ENCODE measurements around the gene TPPP2. TPM values are rescaled to one million over a fixed set of nuclear protein-coding genes. Genes with fewer than 3 reads are reported as not detected.
"Not testable (repeated sequence)": the region's sequence is repeated elsewhere in the genome, so short reads cannot be mapped to it uniquely, and the experiment has no call there.

Gene TPPP2
- total and polyA plus RNA-seq, 8 donors, result 0.23 to 0.59 (median 0.46) TPM; not detected in 5

GRCh38 chr14:21038441-21039422, 8.7 kb downstream of the TPPP2 start:
- no peak for TF ChIP-seq CTCF (IDR thresholded peaks at IDR 0.05)
- Histone ChIP-seq H3K9me3 (no peaks in the 10 kb centered on the region), H3K36me3 (no peaks in the 10 kb centered on the region), H3K4me1 (peaks cover 17 to 22% (median 20%) of the 10 kb centered on the region in 3 donors), H3K27me3 (no peaks in the 10 kb centered on the region), H3K4me3 (no peak overlapping the region), H3K27ac (peak overlapping the region; percentile 41 to 76 (median 57))
- FAIRE-seq (no peak), ATAC-seq (peak; percentile 87 to 91 (median 90)), DNase-seq (peak; percentile 77 to 94 (median 92))
- intact Hi-C loops (cut with DNase I), result no loop called here
- WGBS, 2 donors, result 6 to 7% methylated on average over 10 of the region's 10 CpGs

GRCh38 chr14:21039585-21040369, 9.8 kb downstream of the TPPP2 start:
- DNase-seq, result peak in 4 of 6 donors; percentile 50 to 64 (median 62)
- 25 to 29% methylated on average over 8 of the region's 8 CpGs for WGBS, 2 donors
- Histone ChIP-seq H3K27me3 (no peaks in the 10 kb centered on the region), H3K4me3 (no peak overlapping the region), H3K9me3 (no peaks in the 10 kb centered on the region), H3K27ac (peak overlapping the region; percentile 41 to 76 (median 57)), H3K36me3 (no peaks in the 10 kb centered on the region), H3K4me1 (peaks cover 18 to 31% (median 24%) of the 10 kb centered on the region in 3 donors)
- intact Hi-C loops (cut with DNase I), result no loop called here
- peak; percentile 66 to 79 (median 75) for ATAC-seq
- FAIRE-seq, result no peak
- peak in 3 of 4 donors; percentile 48 to 65 (median 57) for TF ChIP-seq CTCF (IDR thresholded peaks at IDR 0.05)

GRCh38 chr14:21040370-21040925, 10.4 kb downstream of the TPPP2 start:
- no peak for TF ChIP-seq CTCF (IDR thresholded peaks at IDR 0.05)
- Histone ChIP-seq H3K36me3 (no peaks in the 10 kb centered on the region), H3K27me3 (no peaks in the 10 kb centered on the region), H3K9me3 (no peaks in the 10 kb centered on the region), H3K27ac (no peak overlapping the region), H3K4me1 (peaks cover 18 to 31% (median 24%) of the 10 kb centered on the region in 3 donors), H3K4me3 (no peak overlapping the region)
- 60 to 62% methylated on average over 8 of the region's 8 CpGs for WGBS, 2 donors
- DNase-seq (no peak), FAIRE-seq (no peak), ATAC-seq (no peak)
- intact Hi-C loops (cut with DNase I), result no loop called here

- ATAC-seq; FAIRE-seq; H3K27me3 ChIP-seq; H3K36me3 ChIP-seq; intact Hi-C loops (cut with DNase I); H3K4me3 ChIP-seq; H3K9me3 ChIP-seq; DNase-seq: not testable (repeated sequence)
- Histone ChIP-seq H3K27ac (peak overlapping the region in 1 of 4 donors; percentile 11), H3K4me1 (peaks cover 18 to 31% (median 24%) of the 10 kb centered on the region in 3 donors)
- 73 to 80% methylated on average over 3 of the region's 3 CpGs for WGBS, 2 donors
These were observed 10.9 kb downstream of the TPPP2 start for GRCh38 chr14:21040941-21041340.
